GM23338 (cell line): ENCODE results near the gene PNP. TPM values are rescaled to one million over a fixed set of nuclear protein-coding genes. Genes with fewer than 3 reads are reported as not detected.
A peak's percentile ranks its signal among the peaks of the same experiment; 100 is the strongest.

Experiments
- ATAC-seq: fragments of 200-7000 bp; cut with Tn5 transposase; 3 replicates; pipeline ENCODE4 v1.9.1; 2020
- DNase-seq: peaks from one replicate; pipeline ENCODE4 v3.0.0-alpha.2; 2015; ENCODE audit warnings: low spot score
- H2AFZ ChIP-seq: fragments of 200-600 bp; sonication (generic); 2 replicates; pipeline ENCODE4 v1.8.0; 2016; ENCODE audit warnings: antibody characterized with exemption, mild to moderate bottlenecking, moderate library complexity
- H3F3A ChIP-seq: fragments of 200-600 bp; sonication (generic); replicated peaks from 2 replicates; pipeline ENCODE4 v1.8.0; 2017; ENCODE audit warnings: antibody characterized with exemption, mixed run types, low read depth
- H3K27ac ChIP-seq: fragments of 200-600 bp; sonication (generic); 2 replicates; pipeline ENCODE4 v1.6.1; 2016; ENCODE audit warnings: low read depth
- H3K27me3 ChIP-seq: fragments of 200-600 bp; sonication (generic); 2 replicates; pipeline ENCODE4 v1.8.0; 2016; ENCODE audit warnings: mild to moderate bottlenecking, mixed run types, moderate library complexity; ENCODE audit not compliant: insufficient read depth
- H3K36me3 ChIP-seq: fragments of 200-600 bp; sonication (generic); 2 replicates; pipeline ENCODE4 v1.8.0; 2016; ENCODE audit warnings: mild to moderate bottlenecking; ENCODE audit not compliant: insufficient read depth
- H3K4me1 ChIP-seq: fragments of 200-600 bp; sonication (generic); 2 replicates; pipeline ENCODE4 v1.8.0; 2016; ENCODE audit warnings: mild to moderate bottlenecking, moderate library complexity; ENCODE audit not compliant: insufficient read depth
- H3K4me2 ChIP-seq: fragments of 200-600 bp; sonication (generic); 2 replicates; pipeline ENCODE4 v1.7.1; 2017; ENCODE audit warnings: mixed run types
- H3K4me3 ChIP-seq: fragments of 200-600 bp; sonication (generic); 2 replicates; pipeline ENCODE4 v1.6.1; 2016; ENCODE audit warnings: mixed run types
- H3K79me2 ChIP-seq: fragments of 200-600 bp; sonication (generic); replicated peaks from 2 replicates; pipeline ENCODE4 v1.8.0; 2017; ENCODE audit warnings: mild to moderate bottlenecking; ENCODE audit not compliant: insufficient read depth
- H3K9me2 ChIP-seq: fragments of 200-600 bp; sonication (generic); 2 replicates; pipeline ENCODE4 v1.8.0; 2017; ENCODE audit not compliant: insufficient read depth
- H4K20me1 ChIP-seq: fragments of 200-600 bp; sonication (generic); replicated peaks from 2 replicates; pipeline ENCODE4 v1.8.0; 2017; ENCODE audit warnings: mild to moderate bottlenecking; ENCODE audit not compliant: insufficient read depth
- H3K27ac Mint-ChIP-seq: 2 replicates; pipeline ENCODE4 v1.8.0; 2020; ENCODE audit warnings: inconsistent platforms, mild to moderate bottlenecking, moderate library complexity, mixed read lengths
- H3K27me3 Mint-ChIP-seq: 3 replicates; pipeline ENCODE4 v1.8.0; 2022; ENCODE audit warnings: low read depth, mild to moderate bottlenecking, moderate library complexity, mixed read lengths, inconsistent platforms; ENCODE audit not compliant: insufficient read depth, poor library complexity
- H3K36me3 Mint-ChIP-seq: 3 replicates; pipeline ENCODE4 v1.8.0; 2021; ENCODE audit warnings: low read depth, mild to moderate bottlenecking, inconsistent platforms, moderate library complexity, mixed read lengths
- H3K4me1 Mint-ChIP-seq: 3 replicates; pipeline ENCODE4 v1.8.0; 2020; ENCODE audit warnings: mild to moderate bottlenecking, inconsistent platforms, mixed read lengths
- H3K4me3 Mint-ChIP-seq: 3 replicates; pipeline ENCODE4 v1.8.0; 2021; ENCODE audit warnings: moderate library complexity, mild to moderate bottlenecking, inconsistent platforms, mixed read lengths
- H3K9me3 Mint-ChIP-seq: 3 replicates; pipeline ENCODE4 v1.8.0; 2020; ENCODE audit warnings: moderate library complexity, mild to moderate bottlenecking, inconsistent platforms, mixed read lengths
- CREB1 ChIP-seq: fragments of 250-450 bp; sonication (Bioruptor Pico); IDR thresholded peaks from 2 replicates; pipeline ENCODE4 v1.5.0; 2020; ENCODE audit warnings: low read depth, mild to moderate bottlenecking, moderate library complexity
- EZH2 ChIP-seq: fragments of 200-600 bp; sonication (generic); IDR thresholded peaks from one replicate; pipeline ENCODE4 v1.8.0; 2017; ENCODE audit warnings: antibody characterized with exemption, mild to moderate bottlenecking, low read depth; ENCODE audit not compliant: unreplicated experiment
- EZH2phosphoT487 ChIP-seq: fragments of 200-600 bp; sonication (generic); IDR thresholded peaks from one replicate; pipeline ENCODE4 v1.8.1; 2018; ENCODE audit warnings: antibody characterized with exemption; ENCODE audit not compliant: unreplicated experiment
- JUNB ChIP-seq: IDR thresholded peaks from one replicate; pipeline ENCODE4 v1.6.1; 2016; ENCODE audit warnings: antibody characterized with exemption; ENCODE audit not compliant: unreplicated experiment
- NANOG ChIP-seq: IDR thresholded peaks from 2 replicates; pipeline ENCODE4 v1.6.1; 2016; ENCODE audit warnings: antibody characterized with exemption, borderline replicate concordance
- POLR2AphosphoS5 ChIP-seq: IDR thresholded peaks from 2 replicates; pipeline ENCODE4 v1.6.1; 2016; ENCODE audit warnings: antibody characterized with exemption, low read depth
- STAT1 ChIP-seq: IDR thresholded peaks from one replicate; pipeline ENCODE4 v1.6.1; 2016; ENCODE audit warnings: antibody characterized with exemption; ENCODE audit not compliant: unreplicated experiment
- ZNF114 ChIP-seq: fragments of 250-450 bp; sonication (Bioruptor Pico); IDR thresholded peaks from 2 replicates; pipeline ENCODE4 v1.5.0; 2020; ENCODE audit warnings: mild to moderate bottlenecking, moderate library complexity
- ZNF331 ChIP-seq: fragments of 250-450 bp; sonication (Bioruptor Pico); IDR thresholded peaks from 2 replicates; pipeline ENCODE4 v1.5.0; 2020; ENCODE audit warnings: low read depth, mild to moderate bottlenecking, moderate library complexity
- polyA plus RNA-seq: library from polyadenylated mRNA; unstranded; fragments of >200 nt; fragmentation: Nextera tagmentation; extraction: Ambion mirVana; gene quantifications from 2 replicates; pipeline ENCODE4 v1.2.1, GENCODE V29; 2016
- total RNA-seq: library from RNA; depleted of rRNA; stranded (reverse); fragments of >200 nt; shearing (Covaris generic); gene quantifications from 2 replicates; pipeline ENCODE4 v1.2.3, GENCODE V29; 2014
- TF ChIP-seq, protein P1 (sequence below): IDR thresholded peaks from 2 replicates; pipeline ENCODE4 v1.6.1; 2016; ENCODE audit warnings: antibody characterized with exemption
- TF ChIP-seq, protein P2 (sequence below): IDR thresholded peaks from one replicate; pipeline ENCODE4 v1.6.1; 2018; ENCODE audit warnings: antibody characterized with exemption; ENCODE audit not compliant: unreplicated experiment
- TF ChIP-seq, protein P3 (sequence below): fragments of 250-450 bp; sonication (Bioruptor Pico); IDR thresholded peaks from 2 replicates; pipeline ENCODE4 v1.5.0; 2020; ENCODE audit warnings: mild to moderate bottlenecking, moderate library complexity
- TF ChIP-seq, protein P4 (sequence below), 2 experiments: fragments of 200-600 bp in 1 of 2; sonication (generic) in 1 of 2; conservative IDR thresholded peaks; 2 replicates each; pipeline versions ENCODE4 v1.5.1 to v1.6.1; 2016 to 2017; ENCODE audit warnings: antibody characterized with exemption in 2 of 2, low read depth in 2 of 2, mild to moderate bottlenecking in 2 of 2, moderate library complexity in 1 of 2

The PNP gene
- total and polyA plus RNA-seq, 2 experiments from 2014 or later, result 60.7 to 102 TPM

DNA sequence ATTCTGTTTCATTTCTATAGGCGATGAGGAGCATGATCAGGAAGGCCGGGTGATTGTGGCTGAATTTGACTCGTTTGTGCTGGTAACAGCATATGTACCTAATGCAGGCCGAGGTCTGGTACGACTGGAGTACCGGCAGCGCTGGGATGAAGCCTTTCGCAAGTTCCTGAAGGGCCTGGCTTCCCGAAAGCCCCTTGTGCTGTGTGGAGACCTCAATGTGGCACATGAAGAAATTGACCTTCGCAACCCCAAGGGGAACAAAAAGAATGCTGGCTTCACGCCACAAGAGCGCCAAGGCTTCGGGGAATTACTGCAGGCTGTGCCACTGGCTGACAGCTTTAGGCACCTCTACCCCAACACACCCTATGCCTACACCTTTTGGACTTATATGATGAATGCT lies 12.2 kb upstream of the PNP start:
- Mint-ChIP-seq H3K9me3 (peaks cover 11% of the 10 kb centered on the region), H3K27ac (no peak overlapping the region; the same call in 1 of the 2 replicates)
- H3K27ac ChIP-seq, result peak overlapping the region; percentile 92; the same call in 1 of the 2 replicates

More for the DNA sequence above, 12.2 kb upstream of the PNP start:
- H3K79me2 ChIP-seq, result peaks cover 48% of the 10 kb centered on the region
- DNase-seq (no peak), ATAC-seq (no peak)
- H3K4me3 Mint-ChIP-seq, result no peak overlapping the region; the same call in 2 of the 3 replicates
- H4K20me1 ChIP-seq, result peaks cover 11% of the 10 kb centered on the region
- H3K9me2 ChIP-seq, result no peaks in the 10 kb centered on the region
- peaks cover 20% of the 10 kb centered on the region for H3K4me1 Mint-ChIP-seq
- TF ChIP-seq, protein P1, sequence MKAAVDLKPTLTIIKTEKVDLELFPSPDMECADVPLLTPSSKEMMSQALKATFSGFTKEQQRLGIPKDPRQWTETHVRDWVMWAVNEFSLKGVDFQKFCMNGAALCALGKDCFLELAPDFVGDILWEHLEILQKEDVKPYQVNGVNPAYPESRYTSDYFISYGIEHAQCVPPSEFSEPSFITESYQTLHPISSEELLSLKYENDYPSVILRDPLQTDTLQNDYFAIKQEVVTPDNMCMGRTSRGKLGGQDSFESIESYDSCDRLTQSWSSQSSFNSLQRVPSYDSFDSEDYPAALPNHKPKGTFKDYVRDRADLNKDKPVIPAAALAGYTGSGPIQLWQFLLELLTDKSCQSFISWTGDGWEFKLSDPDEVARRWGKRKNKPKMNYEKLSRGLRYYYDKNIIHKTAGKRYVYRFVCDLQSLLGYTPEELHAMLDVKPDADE, result no peak
- TF ChIP-seq STAT1 (no peak), POLR2AphosphoS5 (no peak), EZH2 (no peak), NANOG (no peak), EZH2phosphoT487 (no peak), ZNF331 (CRISPR knock-in tag) (no peak), ZNF114 (no peak), JUNB (no peak), CREB1 (CRISPR knock-in tag) (no peak)
- TF ChIP-seq, protein P2, sequence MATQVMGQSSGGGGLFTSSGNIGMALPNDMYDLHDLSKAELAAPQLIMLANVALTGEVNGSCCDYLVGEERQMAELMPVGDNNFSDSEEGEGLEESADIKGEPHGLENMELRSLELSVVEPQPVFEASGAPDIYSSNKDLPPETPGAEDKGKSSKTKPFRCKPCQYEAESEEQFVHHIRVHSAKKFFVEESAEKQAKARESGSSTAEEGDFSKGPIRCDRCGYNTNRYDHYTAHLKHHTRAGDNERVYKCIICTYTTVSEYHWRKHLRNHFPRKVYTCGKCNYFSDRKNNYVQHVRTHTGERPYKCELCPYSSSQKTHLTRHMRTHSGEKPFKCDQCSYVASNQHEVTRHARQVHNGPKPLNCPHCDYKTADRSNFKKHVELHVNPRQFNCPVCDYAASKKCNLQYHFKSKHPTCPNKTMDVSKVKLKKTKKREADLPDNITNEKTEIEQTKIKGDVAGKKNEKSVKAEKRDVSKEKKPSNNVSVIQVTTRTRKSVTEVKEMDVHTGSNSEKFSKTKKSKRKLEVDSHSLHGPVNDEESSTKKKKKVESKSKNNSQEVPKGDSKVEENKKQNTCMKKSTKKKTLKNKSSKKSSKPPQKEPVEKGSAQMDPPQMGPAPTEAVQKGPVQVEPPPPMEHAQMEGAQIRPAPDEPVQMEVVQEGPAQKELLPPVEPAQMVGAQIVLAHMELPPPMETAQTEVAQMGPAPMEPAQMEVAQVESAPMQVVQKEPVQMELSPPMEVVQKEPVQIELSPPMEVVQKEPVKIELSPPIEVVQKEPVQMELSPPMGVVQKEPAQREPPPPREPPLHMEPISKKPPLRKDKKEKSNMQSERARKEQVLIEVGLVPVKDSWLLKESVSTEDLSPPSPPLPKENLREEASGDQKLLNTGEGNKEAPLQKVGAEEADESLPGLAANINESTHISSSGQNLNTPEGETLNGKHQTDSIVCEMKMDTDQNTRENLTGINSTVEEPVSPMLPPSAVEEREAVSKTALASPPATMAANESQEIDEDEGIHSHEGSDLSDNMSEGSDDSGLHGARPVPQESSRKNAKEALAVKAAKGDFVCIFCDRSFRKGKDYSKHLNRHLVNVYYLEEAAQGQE, result no peak
- TF ChIP-seq, protein P3, sequence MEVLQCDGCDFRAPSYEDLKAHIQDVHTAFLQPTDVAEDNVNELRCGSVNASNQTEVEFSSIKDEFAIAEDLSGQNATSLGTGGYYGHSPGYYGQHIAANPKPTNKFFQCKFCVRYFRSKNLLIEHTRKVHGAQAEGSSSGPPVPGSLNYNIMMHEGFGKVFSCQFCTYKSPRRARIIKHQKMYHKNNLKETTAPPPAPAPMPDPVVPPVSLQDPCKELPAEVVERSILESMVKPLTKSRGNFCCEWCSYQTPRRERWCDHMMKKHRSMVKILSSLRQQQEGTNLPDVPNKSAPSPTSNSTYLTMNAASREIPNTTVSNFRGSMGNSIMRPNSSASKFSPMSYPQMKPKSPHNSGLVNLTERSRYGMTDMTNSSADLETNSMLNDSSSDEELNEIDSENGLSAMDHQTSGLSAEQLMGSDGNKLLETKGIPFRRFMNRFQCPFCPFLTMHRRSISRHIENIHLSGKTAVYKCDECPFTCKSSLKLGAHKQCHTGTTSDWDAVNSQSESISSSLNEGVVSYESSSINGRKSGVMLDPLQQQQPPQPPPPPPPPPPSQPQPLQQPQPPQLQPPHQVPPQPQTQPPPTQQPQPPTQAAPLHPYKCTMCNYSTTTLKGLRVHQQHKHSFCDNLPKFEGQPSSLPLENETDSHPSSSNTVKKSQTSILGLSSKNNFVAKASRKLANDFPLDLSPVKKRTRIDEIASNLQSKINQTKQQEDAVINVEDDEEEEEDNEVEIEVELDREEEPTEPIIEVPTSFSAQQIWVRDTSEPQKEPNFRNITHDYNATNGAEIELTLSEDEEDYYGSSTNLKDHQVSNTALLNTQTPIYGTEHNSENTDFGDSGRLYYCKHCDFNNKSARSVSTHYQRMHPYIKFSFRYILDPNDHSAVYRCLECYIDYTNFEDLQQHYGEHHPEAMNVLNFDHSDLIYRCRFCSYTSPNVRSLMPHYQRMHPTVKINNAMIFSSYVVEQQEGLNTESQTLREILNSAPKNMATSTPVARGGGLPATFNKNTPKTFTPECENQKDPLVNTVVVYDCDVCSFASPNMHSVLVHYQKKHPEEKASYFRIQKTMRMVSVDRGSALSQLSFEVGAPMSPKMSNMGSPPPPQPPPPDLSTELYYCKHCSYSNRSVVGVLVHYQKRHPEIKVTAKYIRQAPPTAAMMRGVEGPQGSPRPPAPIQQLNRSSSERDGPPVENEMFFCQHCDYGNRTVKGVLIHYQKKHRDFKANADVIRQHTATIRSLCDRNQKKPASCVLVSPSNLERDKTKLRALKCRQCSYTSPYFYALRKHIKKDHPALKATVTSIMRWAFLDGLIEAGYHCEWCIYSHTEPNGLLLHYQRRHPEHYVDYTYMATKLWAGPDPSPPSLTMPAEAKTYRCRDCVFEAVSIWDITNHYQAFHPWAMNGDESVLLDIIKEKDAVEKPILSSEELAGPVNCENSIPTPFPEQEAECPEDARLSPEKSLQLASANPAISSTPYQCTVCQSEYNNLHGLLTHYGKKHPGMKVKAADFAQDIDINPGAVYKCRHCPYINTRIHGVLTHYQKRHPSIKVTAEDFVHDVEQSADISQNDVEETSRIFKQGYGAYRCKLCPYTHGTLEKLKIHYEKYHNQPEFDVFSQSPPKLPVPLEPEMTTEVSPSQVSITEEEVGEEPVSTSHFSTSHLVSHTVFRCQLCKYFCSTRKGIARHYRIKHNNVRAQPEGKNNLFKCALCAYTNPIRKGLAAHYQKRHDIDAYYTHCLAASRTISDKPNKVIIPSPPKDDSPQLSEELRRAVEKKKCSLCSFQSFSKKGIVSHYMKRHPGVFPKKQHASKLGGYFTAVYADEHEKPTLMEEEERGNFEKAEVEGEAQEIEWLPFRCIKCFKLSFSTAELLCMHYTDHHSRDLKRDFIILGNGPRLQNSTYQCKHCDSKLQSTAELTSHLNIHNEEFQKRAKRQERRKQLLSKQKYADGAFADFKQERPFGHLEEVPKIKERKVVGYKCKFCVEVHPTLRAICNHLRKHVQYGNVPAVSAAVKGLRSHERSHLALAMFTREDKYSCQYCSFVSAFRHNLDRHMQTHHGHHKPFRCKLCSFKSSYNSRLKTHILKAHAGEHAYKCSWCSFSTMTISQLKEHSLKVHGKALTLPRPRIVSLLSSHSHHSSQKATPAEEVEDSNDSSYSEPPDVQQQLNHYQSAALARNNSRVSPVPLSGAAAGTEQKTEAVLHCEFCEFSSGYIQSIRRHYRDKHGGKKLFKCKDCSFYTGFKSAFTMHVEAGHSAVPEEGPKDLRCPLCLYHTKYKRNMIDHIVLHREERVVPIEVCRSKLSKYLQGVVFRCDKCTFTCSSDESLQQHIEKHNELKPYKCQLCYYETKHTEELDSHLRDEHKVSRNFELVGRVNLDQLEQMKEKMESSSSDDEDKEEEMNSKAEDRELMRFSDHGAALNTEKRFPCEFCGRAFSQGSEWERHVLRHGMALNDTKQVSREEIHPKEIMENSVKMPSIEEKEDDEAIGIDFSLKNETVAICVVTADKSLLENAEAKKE (CRISPR knock-in tag), result no peak
- TF ChIP-seq, protein P4, sequence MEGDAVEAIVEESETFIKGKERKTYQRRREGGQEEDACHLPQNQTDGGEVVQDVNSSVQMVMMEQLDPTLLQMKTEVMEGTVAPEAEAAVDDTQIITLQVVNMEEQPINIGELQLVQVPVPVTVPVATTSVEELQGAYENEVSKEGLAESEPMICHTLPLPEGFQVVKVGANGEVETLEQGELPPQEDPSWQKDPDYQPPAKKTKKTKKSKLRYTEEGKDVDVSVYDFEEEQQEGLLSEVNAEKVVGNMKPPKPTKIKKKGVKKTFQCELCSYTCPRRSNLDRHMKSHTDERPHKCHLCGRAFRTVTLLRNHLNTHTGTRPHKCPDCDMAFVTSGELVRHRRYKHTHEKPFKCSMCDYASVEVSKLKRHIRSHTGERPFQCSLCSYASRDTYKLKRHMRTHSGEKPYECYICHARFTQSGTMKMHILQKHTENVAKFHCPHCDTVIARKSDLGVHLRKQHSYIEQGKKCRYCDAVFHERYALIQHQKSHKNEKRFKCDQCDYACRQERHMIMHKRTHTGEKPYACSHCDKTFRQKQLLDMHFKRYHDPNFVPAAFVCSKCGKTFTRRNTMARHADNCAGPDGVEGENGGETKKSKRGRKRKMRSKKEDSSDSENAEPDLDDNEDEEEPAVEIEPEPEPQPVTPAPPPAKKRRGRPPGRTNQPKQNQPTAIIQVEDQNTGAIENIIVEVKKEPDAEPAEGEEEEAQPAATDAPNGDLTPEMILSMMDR (conservative IDR thresholded peaks at IDR 0.05; ENCODE audit: low read depth in 2 of 2), result no peak
- H3K36me3 Mint-ChIP-seq, result peaks cover 16% of the 10 kb centered on the region
- H3K27me3 ChIP-seq, result no peaks in the 10 kb centered on the region
- H3K36me3 ChIP-seq, result peaks cover 17% of the 10 kb centered on the region
- H3K27me3 Mint-ChIP-seq, result peaks cover 14% of the 10 kb centered on the region
- peak overlapping the region; percentile 65 for H3K4me3 ChIP-seq
- H3F3A ChIP-seq, result peaks cover 29% of the 10 kb centered on the region; the same call in 1 of the 2 replicates
- H3K4me1 ChIP-seq, result peaks cover 30% of the 10 kb centered on the region
- H3K4me2 ChIP-seq, result no peak overlapping the region
- H2AFZ ChIP-seq, result no peak overlapping the region
